Dermis blood vessel endothelial cell (primary cell): ENCODE measurements around the gene CYP2W1. TPM values are rescaled to one million over a fixed set of nuclear protein-coding genes. Genes with fewer than 3 reads are reported as not detected.
"Not testable (repeated sequence)": the region's sequence is repeated elsewhere in the genome, so short reads cannot be mapped to it uniquely, and the experiment has no call there.

Experiments
- DNase-seq: peaks from one replicate; pipeline ENCODE4 v3.0.0; 2010
- total RNA-seq: library from RNA; depleted of rRNA; stranded (reverse); fragments of >200 nt; gene quantifications from 2 replicates; pipeline ENCODE4 v1.2.3, GENCODE V29; 2014

CYP2W1 gene, protein sequence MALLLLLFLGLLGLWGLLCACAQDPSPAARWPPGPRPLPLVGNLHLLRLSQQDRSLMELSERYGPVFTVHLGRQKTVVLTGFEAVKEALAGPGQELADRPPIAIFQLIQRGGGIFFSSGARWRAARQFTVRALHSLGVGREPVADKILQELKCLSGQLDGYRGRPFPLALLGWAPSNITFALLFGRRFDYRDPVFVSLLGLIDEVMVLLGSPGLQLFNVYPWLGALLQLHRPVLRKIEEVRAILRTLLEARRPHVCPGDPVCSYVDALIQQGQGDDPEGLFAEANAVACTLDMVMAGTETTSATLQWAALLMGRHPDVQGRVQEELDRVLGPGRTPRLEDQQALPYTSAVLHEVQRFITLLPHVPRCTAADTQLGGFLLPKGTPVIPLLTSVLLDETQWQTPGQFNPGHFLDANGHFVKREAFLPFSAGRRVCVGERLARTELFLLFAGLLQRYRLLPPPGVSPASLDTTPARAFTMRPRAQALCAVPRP
- total RNA-seq: not detected in 2 replicates

DNA sequence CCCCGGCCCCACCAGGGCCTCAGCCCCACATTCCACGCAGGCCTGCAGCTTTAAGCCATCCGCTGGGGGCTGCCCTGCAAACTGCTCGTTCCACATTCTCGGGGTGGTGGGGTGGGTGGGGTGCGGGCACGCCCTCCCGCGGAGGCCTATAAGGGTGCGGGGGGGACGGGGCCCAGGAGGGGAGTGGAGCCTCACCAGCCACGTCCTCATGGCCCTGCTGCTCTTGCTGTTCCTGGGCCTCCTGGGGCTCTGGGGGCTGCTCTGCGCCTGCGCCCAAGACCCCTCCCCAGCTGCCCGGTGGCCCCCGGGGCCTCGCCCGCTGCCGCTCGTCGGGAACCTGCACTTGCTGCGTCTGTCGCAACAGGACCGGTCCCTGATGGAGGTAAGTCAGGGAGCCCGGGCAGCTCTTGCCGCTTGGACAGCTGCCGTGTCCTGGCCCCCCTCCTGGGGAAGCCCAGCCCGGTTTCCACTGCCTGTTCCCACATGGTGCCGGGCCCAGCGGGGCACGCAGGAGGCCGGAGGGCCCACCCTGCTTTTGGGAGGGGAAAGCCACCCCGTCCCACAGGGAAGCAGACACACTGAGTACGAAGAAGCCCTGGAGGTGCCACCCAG lies at the start of gene CYP2W1:
TSS of gene CYP2W1 (plus strand) at position 178 of the 612 bp plus-strand sequence. CDS start at position 209, 31 bp downstream.
- DNase-seq: no peak

DNA sequence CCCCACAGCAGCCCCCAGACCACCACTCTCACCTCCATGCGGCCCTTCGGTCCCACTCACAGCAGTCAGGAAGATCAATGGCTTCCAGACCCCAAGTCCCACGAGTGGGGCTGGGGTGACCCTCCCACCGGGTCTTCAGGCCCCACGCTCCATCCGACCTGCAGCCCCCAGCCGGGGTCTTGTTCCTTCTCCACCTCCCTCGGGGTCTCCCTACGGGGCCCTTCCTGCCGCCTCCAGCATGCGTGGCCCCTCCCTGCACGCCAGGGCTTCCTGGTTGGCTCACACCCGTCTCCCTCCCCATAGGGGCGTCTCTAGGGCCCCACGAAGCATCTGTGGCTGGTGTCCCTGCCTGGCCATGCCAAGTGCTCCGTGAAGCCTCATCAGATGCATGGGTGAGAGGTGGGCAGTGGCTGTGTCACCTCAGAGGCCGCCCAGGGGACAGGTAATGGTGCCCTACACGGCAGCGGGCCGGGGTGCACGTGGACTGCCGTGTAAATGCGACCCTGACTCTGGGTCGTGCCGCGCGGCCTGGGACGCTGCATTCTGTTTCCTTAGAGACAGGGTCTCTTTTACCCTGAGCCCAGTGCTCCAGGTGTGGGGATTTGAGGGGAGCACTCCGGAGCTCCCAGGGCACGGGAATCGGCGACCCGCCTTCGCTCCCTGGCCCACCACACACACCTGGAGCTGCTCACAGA lies 48.4 kb upstream of the CYP2W1 start:
- no peak for DNase-seq

DNA sequence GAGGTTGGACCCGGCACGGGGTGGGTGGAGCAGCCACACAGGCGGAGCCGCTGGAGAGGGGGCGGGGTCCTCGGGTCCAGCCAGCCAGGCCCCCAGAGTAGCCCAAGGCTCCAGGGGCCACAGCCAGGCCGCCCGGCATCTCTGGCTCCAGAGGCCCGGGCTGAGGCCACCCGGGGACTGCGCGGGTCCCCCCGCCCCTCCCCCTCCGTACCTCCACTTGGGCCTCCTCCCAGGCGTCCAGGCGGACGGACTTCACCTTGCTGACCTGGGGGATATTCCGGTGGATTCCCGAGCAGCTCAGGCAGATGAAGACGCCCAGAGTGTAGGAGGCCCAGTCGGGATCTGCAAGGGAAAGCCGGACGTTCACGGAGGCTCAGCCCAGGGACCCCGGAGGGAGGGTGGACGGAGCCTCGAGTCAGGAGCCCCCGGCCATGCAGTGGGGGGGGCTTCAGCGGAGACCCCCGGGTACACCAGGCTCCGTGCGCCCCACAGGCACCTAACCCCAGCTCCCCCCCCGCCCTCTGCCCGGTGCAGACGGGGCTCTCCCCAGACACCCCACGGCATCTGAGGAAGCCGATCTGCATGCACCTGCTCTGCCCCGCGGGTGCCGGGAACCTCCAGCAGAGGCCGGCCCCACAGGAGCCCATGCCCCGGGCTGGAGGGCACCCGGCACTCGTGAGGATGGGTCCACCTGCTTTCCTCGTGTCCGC lies 47.7 kb upstream of the CYP2W1 start:
- DNase-seq: no peak

DNA sequence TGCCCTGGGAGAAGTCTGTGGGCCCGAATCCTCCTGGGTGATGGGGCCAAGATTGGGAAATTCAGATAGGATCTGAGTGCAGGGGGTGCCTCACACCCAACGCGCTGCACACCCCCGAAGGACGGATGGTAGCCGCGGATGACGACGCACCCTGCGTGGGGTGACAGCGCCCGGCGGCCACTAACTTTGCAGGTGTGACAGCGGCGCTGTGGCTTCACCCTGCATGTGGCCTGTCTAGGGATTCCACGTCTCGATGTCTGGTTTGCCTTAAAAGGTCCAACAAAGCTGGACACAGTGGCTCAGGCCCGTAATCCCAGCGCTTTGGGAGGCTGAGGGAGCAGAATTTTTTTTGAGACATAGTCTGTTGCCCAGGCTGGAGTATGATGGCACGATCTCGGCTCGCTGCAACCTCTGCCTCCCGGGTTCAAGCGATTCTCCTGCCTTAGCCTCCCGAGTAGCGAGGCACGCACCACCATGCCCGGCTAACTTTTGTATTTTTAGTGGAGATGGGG lies 47.1 kb upstream of the CYP2W1 start:
- no peak for DNase-seq

DNA sequence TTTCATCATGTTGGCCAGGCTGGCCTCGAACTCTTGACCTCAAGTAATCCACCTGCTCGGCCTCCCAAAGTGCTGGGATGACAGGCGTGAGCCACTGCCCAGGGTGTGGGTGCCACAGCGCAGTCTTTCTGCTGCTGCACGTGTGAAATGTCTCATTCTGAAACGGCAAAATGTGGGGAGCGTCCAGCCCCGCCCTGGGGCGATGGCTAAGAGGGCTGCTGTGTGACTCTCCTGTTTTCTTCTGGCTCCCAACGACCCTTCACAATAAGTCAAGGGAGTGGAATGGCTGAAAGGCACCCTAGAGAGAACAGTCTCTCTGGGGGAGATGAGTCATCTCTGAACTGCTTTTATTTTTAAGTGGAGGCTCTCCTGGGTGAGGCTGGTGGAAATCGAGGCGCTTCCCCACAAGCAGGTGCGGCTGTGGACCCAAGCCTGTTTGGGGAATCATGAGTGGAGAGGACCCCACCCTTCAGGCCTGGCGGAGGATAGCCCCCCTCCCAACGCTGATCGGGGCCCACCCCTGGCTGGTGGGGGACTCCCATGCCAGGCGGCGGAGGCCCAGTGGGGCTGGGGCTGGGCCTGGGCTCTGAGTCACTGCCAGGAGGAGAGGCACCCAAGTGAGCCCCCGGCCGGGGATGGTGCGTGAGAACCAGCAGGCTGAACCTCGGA lies 46.5 kb upstream of the CYP2W1 start:
- no peak for DNase-seq

DNA sequence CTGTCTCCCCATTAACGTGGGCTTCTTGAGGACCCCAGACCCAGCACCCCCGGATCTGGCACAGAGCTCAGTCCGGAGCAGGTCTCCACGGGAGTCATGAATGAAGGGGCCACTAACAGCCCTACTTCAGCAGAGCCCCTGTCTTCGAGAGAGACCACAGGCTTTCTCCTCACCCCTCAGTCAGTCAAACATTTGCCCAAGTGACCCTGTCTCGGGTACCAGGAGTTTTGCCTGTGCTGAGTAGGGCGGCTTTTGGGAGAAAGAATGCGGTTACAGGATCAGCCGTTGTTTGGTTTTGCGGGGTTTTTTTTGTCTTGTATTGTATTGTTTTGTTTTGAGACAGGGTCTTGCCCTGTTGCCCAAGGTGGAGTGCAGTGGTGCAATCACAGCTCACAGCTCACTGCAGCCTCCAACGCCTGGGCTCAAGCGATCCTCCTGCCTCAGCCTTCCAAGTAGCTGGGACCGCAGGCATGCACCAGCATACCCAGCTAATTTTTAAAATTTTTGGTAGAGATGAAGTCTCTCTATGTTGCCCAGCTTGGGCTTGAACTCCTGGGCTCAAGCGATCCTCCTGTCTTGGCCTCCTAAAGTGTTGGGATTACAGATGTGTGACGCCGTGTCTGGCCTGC lies 45.0 kb upstream of the CYP2W1 start:
- no peak for DNase-seq

DNA sequence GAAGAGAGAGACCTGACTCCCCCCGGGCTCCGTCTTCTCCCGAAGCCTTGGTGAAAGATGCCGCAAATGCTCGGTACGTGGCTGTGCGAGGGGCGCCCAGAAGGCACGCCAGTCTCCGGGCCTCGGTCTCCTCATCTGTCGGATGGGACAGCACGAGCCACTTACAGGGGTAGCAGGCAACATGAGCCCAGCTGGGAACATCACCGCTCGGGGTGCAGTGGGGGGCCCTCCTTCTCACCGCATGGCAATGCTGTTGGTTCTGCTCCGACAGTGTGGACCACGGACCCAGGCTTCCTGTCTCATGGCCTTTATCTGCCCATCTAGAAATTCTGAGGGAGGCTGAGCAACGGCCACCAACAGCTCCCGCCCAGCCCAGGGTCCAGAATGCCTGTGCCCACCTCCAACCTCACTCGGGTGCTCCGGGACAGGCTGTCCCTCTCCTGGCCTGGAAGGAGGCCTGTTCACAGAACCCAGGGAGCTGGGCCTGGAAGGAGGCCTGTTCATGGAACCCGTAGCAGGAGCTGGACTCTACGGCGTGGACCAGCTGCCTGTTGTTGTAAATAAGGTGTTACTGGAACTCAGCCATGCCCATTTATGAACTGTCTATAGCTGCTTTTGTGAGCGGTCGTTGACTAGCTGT lies 44.3 kb upstream of the CYP2W1 start:
- DNase-seq: no peak

DNA sequence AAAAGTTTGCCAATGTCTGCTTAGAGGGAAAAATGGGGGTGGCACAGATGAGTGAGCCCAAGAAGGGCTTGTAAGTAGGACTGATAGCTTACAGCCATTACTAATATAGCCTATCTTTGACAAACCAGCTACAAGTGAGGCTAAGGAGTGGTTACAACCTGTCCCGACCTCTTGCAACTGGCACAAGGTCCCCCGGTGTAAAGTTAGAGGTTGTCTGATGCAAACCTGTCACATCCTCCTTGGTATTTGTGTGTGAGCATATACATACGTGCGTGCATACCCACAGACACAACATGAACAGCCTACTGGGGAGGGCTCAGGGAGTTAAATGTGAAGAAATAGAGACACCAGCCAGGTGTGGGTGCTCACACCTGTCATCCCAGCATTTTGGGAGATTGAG lies 43.1 kb upstream of the CYP2W1 start:
- DNase-seq: no peak

DNA sequence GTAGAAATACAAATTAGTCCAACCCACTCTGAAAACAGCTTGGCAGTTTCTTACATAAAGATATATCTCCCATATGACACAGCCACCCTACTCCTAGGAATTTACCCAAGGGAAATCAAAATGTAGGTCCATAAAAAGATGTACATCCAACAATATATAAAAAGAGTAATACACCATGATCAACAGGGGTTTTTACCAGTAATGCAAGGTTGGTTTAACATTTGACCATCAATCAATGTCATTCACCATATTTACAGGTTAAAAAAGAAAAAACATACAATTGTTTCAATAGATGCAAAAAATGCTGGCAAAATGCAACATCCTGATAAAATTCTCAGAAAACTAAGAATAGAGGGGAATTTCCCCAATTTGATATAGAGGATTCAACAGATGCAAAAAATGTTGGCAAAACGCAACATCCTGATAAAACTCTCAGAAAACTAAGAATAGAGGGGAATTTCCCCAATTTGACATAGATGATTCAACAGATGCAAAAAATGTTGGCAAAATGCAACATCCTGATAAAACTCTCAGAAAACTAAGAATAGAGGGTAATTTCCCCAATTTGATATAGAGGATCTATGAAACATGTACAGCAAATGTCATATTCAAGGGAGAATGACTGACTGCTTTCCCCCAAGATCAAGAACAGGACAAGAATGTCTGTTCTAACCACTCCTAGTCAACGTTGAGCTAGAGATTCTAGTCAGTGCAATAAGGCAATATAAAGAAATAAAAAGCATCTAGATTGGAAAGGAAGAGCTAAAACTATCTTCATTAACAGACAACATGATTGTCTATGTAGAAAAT lies 42.2 kb upstream of the CYP2W1 start:
- DNase-seq: no peak

DNA sequence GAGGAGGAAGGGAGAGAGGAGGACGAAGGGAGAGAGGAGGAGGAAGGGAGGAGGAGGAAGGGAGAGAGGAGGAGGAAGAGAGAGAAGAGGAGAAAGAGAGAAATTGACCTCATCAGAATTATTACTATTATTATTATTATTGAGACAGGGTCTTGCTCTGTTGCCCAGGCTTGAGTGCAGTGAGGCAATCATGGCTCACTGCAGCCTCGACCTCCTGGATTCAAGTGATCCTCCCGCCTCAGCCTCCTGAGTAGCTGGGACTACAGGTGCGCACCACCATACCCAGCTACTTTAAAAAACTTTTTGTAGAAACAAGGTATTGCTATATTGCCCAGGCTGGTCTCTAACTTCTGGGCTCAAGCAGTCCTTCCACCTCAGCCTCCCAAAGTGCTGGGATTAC lies 39.2 kb upstream of the CYP2W1 start:
- not testable (repeated sequence) for DNase-seq

DNA sequence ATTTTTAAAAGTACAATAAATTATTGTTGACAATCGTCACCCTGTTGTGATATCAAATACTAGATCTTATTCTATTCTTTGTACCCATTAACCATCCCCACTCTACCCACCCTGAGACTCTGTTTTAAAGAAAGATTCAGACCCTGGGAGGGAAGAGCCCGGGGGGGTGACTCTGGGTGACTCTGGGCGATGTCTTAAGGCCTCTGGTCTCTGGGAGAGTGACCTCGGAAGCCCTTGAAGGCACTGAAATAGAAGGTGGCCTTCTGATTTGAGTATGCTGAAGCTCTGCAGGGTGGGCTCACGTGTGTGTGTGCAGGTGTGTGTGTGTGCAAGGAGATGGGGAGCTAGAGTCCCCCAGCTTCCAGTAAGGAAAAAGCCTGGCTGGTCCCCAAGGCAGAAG lies 38.2 kb upstream of the CYP2W1 start:
- no peak for DNase-seq

DNA sequence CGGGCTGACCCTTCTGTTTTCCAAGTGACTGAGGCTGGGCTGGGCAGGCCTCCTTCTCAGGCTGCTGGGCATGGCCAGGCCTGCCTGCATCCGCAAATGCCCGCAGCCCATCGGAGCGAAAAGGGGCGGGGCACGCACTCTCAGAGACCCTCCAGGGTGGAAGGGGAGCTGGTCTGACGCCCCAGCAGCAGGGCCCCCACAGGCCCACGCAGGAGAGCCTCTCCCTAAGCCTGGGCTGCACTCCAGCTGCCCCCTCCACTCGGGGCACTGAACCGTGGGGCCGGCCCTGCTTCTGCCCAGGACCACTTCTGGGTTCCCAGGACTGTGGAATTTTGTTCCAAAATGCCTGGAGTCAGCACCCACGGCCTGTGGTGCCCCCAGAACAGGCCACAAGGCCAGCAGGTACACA lies 37.8 kb upstream of the CYP2W1 start:
- DNase-seq: no peak

DNA sequence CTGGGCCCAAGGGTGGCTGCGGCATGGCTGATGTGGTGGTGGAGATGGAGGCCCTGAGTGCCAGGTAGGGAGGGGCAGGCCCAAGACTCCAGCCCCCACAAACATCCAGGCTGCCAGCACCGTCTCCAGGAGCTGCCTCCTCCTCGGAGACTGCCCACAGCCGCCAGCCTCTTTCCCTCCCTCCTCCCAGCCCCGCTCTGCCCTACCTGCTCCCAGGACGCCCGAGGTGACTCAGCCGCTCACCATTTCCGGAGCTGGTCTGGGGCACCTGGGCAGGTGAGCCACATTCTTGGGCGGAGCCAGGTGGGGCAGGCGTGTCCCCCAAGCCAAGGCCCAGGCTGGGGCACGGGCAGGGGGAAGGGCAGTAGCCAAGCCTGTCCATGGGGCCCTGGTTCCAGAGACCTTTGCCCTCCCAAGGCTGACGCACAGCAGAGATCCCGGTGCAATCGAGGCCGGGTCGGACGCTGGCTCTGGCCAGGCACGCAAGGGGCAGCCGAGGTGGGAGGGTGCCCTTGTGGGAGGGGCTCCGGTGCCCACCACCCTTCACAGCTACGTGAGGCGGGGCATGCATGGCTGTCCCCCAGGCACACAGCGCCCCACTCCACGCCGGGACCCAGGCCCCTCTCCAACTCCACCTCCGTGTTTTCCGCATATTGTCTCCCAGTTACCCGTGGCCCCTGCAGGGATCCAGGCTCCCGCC lies 37.3 kb upstream of the CYP2W1 start:
- no peak for DNase-seq

DNA sequence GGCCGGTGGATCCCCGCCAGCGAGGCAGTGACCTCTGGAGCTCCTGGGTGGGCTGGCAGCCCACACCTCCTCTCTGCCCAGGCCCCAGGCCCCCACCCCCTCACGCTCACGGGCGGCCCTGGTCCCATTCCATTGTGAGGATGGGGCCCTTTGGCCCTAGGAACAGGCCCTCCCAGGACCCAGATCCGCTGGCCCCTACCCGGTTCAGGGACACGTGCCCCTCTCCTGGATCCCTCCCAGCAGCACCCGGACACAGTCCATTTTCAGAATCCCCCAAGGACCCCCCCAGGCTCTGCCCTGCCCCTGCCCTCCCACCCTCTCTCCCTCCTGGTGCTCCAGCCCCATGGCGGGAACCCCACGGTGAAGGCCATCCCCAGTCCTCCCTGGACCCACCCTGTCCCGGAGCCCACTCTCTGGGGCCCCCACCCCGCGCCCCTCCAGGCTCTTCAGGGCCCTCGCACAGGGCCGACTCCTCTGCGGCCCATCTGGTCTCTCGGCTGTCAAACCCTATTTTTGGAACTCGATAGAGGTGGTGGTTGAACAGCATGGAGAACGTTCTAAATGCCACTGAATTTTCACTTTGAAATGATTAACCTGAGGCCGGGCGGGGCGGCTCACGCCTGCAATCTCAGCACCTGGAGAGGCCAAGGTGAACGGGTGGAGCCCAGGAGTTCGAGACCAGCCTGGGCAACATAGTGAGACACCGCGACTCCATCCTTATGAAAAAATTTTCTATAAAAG lies 36.6 kb upstream of the CYP2W1 start:
- no peak for DNase-seq

DNA sequence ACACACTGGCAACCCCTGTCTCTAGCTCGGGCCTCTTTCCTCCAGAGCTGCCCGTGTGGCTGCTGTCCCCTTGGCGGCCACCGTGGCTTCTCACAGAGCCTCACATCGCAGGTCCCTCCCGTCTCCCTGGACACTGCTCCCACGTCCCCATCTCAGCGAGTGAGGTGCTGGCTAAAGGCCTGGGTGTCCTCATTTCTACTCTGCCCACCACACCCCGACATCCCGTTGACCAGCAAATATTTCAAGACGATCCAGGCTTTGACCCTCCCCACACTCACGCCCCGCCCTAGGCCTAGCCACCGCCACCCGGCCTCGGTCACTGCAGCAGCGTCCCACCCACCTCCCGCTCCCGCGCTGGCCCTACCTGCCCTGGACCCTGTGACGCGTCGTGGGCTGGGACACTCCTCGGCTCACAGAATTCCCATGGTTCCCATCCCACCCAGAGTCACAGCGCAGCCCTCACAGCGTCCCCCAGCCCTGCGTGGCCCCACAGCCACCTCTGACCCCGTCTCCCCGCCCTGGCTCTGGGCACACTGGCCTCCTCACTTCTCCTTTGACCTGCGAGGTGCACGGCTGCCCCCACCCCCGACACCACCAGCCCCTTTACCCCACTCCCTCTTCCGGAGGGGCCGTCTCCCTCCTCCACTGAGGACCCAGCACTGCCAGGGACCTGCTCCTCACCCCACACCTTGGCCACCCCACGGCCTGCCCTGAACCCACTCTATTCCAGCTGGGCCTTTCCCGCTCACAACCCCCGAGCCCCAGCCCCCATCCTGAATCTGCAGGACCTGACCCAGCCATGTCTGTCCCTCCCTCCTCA lies 35.4 kb upstream of the CYP2W1 start:
- no peak for DNase-seq

DNA sequence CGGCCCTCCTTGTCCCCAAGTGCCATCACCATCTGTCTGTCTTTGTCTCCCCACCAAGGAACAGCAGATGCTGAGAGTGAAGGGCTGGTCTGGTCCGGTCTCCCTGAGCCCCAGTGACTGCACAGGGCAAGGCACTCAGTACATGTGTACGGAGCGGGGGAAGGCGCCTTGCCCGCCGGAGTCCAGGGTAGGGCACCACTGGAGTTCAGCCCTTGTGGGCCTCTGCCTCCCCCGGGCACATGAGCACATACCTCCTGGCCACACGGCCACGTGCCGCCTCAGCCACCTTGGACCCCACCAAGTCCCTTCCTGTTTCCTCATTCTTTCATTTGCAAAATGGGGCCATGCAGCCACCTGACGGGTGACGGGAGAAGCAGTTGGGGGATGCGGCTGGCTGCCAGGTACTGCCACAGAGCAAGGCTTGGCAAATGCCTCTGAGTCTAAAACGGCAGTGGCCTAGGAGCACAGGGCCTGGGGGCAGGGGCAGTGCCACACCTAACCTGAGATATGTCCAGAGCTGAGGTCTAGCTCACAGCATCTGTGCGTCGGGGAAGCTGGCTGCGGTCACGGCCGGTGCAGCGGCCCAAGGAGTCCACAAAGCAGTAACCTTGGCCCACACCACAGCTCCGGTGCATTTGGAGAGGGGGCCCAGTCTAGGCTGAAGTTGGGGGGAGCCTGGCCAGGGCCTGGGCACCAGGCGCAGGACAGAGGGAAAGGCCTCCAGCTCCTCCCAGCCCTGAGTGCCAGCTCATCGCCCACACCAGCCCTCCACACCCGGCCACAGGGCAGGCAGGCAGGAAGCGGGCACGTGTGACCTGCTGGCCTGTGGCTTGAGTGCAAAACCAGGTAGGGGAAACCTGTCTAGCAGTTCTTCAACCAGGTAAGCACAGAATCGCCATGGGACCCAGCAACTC lies 33.7 kb upstream of the CYP2W1 start:
- no peak for DNase-seq
